HG03558 (cell line): ENCODE measurements around the gene NUP160.
"Not testable (repeated sequence)": the region's sequence is repeated elsewhere in the genome, so short reads cannot be mapped to it uniquely, and the experiment has no call there.

Source experiments
- ATAC-seq: cut with Tn5 transposase; IDR thresholded peaks from one replicate; pipeline ENCODE4 v1.9.1; 2021; ENCODE audit warnings: moderate number of reproducible peaks; ENCODE audit not compliant: unreplicated experiment; ENCODE audit errors: extremely low read depth

NUP160 gene

GRCh38 chr11:47863189-47863897, 15.2 kb upstream of the NUP160 start:
- peak; percentile 41 for ATAC-seq

GRCh38 chr11:47861728-47862127, 13.6 kb upstream of the NUP160 start:
- ATAC-seq: no peak

DNA sequence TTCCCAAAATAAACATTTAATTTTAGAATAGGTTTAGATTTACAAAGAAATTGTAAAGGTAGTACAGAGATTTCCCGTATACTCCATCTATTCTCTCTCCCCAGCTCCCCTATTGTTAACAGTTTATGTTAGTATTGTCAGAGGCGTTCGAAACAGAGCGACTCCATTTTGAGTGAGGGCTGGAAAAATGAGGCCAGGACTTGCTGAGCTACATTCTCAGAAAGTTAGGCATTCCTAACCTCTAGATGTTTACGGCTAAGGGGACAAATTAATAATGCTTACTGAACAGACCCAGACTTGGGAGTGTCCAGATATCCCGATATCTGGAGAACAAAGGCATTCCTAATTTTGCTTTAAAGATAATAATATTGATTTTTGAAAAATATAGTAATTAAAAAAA, 12.4 kb upstream of the NUP160 start:
- ATAC-seq: no peak

DNA sequence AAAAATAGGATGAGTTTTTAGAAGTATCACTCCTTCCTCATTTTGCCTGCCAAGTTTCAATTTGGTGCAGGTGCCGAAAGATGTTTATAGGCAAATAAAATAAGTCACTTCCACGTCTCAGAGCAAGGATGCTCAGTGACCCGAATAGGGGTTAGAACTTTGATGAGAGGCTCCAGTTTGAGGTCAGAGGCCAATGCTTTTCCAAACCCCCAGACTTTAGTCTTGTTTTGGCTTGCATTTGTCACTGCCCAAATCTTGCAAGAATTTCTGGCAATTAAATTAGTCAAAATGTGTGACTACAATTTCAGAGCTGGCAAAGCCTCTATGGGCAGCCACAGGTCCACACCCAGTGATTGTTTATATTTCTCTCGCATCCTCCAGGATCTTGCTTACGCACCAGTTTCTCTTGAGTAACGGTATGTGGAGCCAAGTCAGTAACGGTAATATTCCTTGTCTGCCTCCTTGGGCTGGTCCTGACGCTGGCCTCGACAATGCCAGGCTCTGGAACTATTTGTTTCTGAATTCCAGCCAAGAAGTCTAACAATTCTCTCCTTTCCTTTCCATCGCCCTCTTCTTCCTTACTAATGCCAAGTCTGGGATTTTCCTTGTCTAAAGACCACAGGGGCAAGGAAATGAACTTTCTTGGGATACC, 9.9 kb upstream of the NUP160 start:
- ATAC-seq: no peak

- no peak for ATAC-seq
Measured at GRCh38 chr11:47857485-47857884, 9.3 kb upstream of the NUP160 start.

GRCh38 chr11:47856186-47856585, 8.0 kb upstream of the NUP160 start:
- no peak for ATAC-seq

GRCh38 chr11:47854667-47855066, 6.5 kb upstream of the NUP160 start:
- no peak for ATAC-seq

- ATAC-seq: no peak
Measured at GRCh38 chr11:47852053-47852452, 3.9 kb upstream of the NUP160 start.

- peak; percentile 33 for ATAC-seq
Measured at GRCh38 chr11:47850337-47850736, 2.2 kb upstream of the NUP160 start.

GRCh38 chr11:47848700-47849155, 578 bp upstream of the NUP160 start:
- no peak for ATAC-seq

DNA sequence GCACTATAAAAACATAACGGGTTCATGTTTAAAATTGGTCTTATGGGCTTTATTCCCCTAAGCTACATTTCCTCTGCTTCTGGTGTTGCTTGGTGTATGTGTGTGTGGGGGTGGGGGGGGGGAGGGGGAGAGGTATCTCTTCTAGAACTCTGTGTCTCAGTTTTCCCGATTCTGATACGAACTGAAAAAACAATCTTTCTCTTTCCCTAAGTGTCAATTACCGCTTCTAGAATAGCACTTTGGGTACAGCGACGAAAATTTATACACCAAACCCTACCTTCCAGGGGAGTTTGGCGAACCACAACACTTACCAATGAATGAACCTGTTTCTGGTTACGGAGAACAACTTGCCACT, 636 bp downstream of the NUP160 start:
- no peak for ATAC-seq

- ATAC-seq: no peak
Measured at GRCh38 chr11:47846998-47847397, 1.2 kb downstream of the NUP160 start.

GRCh38 chr11:47843361-47844055, 4.6 kb downstream of the NUP160 start:
- no peak for ATAC-seq

DNA sequence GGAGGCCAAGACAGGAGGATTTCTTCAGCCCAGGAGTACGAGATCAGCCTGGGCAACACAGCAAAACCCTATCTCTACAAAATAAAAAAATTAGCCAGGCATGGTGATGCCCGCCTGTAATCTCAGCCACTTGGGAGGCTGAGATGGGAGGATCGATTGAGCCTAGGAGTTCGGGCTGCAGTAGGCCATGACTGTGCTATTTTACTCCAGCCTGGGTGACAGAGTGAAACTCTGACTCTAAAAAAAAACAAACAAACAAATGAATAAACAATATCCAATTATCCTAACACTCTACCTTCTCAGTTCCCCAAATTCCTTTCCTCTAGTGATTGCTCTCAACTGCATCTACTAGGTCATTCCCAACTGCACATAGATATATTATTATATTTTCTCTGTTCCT, 5.4 kb downstream of the NUP160 start:
- no peak for ATAC-seq

DNA sequence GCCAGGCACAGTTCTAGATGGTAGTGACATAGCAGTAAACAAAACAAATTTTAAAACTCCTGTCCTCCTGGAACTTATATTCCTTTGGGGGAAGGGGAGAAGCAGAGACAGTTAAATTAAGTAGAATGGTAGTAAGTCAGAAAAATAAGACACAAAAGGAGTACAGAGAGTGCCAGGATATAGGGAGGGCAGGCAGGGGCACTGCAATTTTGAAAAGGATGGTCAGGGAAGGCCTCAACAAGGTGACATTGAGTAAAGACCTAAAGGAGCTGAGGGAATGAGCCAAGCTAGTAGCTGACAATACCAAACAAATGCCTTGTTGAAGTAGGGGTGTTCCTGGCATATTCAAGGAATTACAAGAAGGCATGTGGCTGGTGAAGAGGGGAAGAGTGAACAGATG, 10.2 kb downstream of the NUP160 start:
- ATAC-seq: no peak

DNA sequence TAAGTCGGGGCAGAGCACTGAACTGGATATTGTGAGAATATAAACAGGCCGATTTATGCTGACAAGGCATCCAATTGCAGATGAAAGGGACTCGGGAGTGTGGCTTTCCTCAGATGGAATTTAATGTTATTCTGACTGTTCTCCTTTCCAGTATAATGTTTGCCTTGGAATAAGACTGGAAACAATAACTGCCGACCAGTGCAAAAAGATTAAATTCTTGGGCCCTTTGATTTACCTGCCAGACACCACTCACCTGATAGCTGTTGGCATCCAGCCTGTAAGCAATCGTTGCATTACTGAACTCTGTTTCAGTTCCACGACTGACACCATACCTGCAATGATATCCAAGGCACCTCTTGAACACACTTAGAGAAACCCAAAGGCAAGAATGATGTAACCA, 10.9 kb downstream of the NUP160 start:
- ATAC-seq: no peak

DNA sequence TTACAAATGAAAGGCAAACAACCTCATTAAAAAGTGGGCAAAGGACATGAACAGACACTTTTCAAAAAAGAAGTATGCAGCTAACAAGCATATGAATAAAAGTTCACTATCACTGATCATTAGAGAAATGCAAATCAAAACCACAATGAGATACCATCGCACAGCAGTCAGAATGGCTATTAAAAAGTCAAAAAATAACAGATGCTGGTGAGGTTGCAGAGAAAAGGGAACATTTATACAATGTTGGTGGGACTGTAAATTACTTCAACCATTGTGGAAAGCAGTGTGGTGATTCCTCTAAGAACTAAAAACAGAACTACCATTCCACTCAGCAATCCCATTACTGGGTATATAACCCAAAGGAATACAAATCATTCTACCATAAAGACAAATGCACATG, 18.1 kb downstream of the NUP160 start:
- ATAC-seq: not testable (repeated sequence)

DNA sequence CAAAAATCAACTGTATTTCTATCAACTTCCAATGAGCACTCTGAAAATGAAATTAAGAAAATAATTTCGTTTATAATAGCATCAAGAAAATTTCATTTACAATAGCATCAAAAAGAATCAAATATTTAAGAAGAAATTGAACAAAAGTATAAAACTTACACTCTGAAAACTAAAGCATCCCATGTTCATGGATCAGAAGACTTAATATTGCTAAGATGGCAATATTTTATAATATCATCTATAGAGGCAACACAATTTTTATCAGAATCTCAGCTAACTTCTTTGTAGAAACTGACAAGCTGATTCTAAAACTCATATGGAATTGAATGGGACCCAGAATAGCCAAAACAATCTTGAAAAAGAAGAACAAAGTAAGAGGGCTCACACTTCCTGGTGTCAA, 19.9 kb downstream of the NUP160 start:
- ATAC-seq: no peak

DNA sequence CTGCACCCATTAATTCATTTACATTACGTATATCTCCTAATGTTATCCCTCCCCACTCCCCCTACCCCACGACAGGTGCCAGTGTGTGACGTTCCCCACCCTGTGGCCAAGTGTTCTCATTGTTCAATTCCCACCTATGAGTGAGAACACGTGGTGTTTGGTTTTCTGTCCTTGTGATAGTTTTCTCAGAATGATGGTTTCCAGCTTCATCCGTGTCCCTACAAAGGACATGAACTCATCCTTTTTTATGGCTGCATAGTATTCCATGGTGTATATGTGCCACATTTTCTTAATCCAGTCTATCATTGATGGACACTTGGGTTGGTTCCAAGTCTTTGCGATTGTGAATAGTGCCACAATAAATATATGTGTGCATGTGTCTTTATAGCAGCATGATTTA, 25.5 kb downstream of the NUP160 start:
- ATAC-seq: not testable (repeated sequence)

GRCh38 chr11:47819743-47820142, 28.4 kb downstream of the NUP160 start:
- ATAC-seq: no peak

- no peak for ATAC-seq
Measured at GRCh38 chr11:47800759-47801158, 47.4 kb downstream of the NUP160 start.
